Testis (tissue), 3 donors: ENCODE data around the gene EP400. TPM values are rescaled to one million over a fixed set of nuclear protein-coding genes. Genes with fewer than 3 reads are reported as not detected.

Source experiments
- DNase-seq: peaks from one replicate; pipeline ENCODE4 v3.0.0-alpha.2; 2019
- H3K27ac ChIP-seq, 2 donors: fragments of 200-600 bp; sonication (generic); one replicate each; pipeline ENCODE4 v1.5.1; 2019
- H3K27me3 ChIP-seq: fragments of 200-600 bp; sonication (generic); one replicate; pipeline ENCODE4 v1.5.1; 2019
- H3K36me3 ChIP-seq: fragments of 200-600 bp; sonication (generic); one replicate; pipeline ENCODE4 v1.5.1; 2017; ENCODE audit warnings: low read depth; ENCODE audit errors: missing control alignments
- H3K4me1 ChIP-seq: fragments of 200-600 bp; sonication (generic); one replicate; pipeline ENCODE4 v1.5.1; 2019
- H3K4me3 ChIP-seq, 2 donors: fragments of 200-600 bp; sonication (generic); one replicate each; pipeline ENCODE4 v1.5.1; 2017 to 2019
- H3K9me3 ChIP-seq: fragments of 200-600 bp; sonication (generic); one replicate; pipeline ENCODE4 v1.5.1; 2017
- POLR2A ChIP-seq: fragments of 450-650 bp; IDR thresholded peaks from one replicate; pipeline ENCODE4 v1.6.1; 2017; ENCODE audit warnings: antibody characterized with exemption, mild to moderate bottlenecking, moderate library complexity
- WGBS, 2 donors: methylation state at CpG; one replicate each; pipeline ENCODE4 v1.1.5; 2018; 5-methylcytosine and 5-hydroxymethylcytosine counted together
- intact Hi-C: fragments of 100-400 bp; cut with DNase I; formaldehyde crosslinking; loops from one replicate; pipeline ENCODE4 v1.15.1; 2023; ENCODE audit warnings: low total_unique reads
- polyA plus RNA-seq: library from polyadenylated mRNA; stranded (reverse); fragments of 350-450 nt; fragmentation: Illumina TruSeq; extraction: RNeasy Lipid Tissue Mini Kit (QIAGEN cat#74804); gene quantifications from one replicate; pipeline ENCODE4 v1.2.3, GENCODE V29; 2014; ENCODE audit warnings: low read depth, low replicate concordance; ENCODE audit not compliant: insufficient read depth
- total RNA-seq, 2 donors: library from RNA; depleted of rRNA; stranded (reverse); fragments of >200 nt; gene quantifications; one replicate each; pipeline ENCODE4 v1.2.3, GENCODE V29; 2016
- TF ChIP-seq, protein P1 (sequence below), 3 experiments: fragments of 450-650 bp in 2 of 3; fragments of 200-600 bp in 1 of 3; sonication (generic) in 1 of 3; IDR thresholded peaks; one replicate each; pipeline ENCODE4 v1.5.1; 2016 to 2019; ENCODE audit warnings: antibody characterized with exemption in 3 of 3, mild to moderate bottlenecking in 2 of 3, moderate library complexity in 1 of 3

The EP400 gene
- total and polyA plus RNA-seq, 3 donors from 2014 or later: 44.2 to 83.0 (median 69.4) TPM

DNA sequence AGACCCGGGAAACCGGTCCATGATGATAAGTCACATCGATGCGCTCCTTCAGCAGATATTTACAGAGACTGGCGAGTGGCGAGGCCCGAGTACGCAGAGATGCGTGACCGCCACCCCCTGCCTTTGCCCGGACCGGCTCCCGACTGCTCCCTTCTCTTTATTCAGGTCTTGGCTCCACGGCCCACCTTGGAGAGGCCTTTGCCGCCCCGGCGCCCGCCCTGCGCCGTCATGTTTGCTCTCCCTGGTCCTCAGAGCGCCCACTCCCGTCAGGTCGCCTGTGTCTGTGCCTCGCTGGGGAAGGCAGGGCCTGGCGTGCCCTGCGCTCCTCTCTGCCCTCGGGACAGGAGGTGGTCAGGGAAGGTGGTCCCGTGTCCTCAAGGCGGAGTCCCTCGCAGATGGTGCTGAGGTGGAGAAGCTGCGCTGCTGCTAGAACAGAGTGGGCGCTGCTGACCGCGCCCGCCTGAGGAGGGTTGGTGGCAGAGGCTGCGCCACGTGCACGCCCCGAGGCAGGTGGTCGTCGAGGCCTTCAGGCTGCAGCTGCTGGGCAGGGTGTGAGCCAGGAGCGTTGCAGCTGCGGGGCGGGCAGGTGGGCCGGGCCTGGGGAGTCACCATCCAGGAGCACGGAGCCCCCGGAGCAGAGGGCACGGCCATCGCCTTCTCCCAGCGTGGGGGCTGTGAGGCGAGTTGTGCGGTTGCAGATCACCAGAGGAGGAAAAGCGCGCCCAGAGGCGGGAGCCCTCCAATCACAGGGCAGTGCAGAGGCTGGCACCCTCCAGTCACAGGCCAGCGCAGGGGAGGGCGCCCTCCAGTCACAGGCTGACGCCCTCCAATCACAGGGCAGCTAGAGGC, 167.2 kb downstream of the EP400 start:
- WGBS, 2 donors: 55 to 82% methylated on average over 31 to 58 of the region's 58 CpGs
- peak; percentile 12 for DNase-seq
- intact Hi-C loops: no loop called here

DNA sequence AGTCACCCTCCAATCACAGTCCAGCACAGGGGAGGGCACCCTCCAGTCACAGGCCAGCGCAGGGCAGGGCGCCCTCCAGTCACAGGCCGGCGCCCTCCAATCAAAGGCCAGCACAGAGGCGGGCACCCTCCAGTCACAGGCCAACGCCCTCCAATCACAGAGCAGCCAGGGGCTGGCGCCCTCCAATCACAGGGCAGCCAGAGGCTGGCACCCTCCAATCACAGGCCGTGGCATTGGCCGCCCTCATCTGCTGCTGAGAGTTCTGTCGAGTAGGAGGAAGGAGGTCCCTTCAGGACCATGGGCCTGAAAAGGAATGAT, 167.8 kb downstream of the EP400 start:
- Histone ChIP-seq H3K4me3 (peak overlapping the region in 1 of 2 donors; percentile 53), H3K27ac (no peak overlapping the region), H3K27me3 (no peaks in the 10 kb centered on the region), H3K36me3 (no peaks in the 10 kb centered on the region), H3K4me1 (no peaks in the 10 kb centered on the region), H3K9me3 (no peaks in the 10 kb centered on the region)
- WGBS, 2 donors: 67 to 72% methylated on average over 4 to 10 of the region's 10 CpGs
- peak; percentile 84 for DNase-seq
- intact Hi-C loops: no loop called here
- TF ChIP-seq, protein P1, sequence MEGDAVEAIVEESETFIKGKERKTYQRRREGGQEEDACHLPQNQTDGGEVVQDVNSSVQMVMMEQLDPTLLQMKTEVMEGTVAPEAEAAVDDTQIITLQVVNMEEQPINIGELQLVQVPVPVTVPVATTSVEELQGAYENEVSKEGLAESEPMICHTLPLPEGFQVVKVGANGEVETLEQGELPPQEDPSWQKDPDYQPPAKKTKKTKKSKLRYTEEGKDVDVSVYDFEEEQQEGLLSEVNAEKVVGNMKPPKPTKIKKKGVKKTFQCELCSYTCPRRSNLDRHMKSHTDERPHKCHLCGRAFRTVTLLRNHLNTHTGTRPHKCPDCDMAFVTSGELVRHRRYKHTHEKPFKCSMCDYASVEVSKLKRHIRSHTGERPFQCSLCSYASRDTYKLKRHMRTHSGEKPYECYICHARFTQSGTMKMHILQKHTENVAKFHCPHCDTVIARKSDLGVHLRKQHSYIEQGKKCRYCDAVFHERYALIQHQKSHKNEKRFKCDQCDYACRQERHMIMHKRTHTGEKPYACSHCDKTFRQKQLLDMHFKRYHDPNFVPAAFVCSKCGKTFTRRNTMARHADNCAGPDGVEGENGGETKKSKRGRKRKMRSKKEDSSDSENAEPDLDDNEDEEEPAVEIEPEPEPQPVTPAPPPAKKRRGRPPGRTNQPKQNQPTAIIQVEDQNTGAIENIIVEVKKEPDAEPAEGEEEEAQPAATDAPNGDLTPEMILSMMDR (IDR thresholded peaks at IDR 0.05): no peak
- TF ChIP-seq POLR2A: no peak

More for the DNA sequence above, 167.2 kb downstream of the EP400 start:
- Histone ChIP-seq H3K4me3 (peak overlapping the region; percentile 39 to 53), H3K27me3 (no peaks in the 10 kb centered on the region), H3K36me3 (no peaks in the 10 kb centered on the region), H3K27ac (no peak overlapping the region), H3K4me1 (peaks cover 2% of the 10 kb centered on the region), H3K9me3 (no peaks in the 10 kb centered on the region)
- TF ChIP-seq, protein P1 (IDR thresholded peaks at IDR 0.05): no peak
- no peak for TF ChIP-seq POLR2A

DNA sequence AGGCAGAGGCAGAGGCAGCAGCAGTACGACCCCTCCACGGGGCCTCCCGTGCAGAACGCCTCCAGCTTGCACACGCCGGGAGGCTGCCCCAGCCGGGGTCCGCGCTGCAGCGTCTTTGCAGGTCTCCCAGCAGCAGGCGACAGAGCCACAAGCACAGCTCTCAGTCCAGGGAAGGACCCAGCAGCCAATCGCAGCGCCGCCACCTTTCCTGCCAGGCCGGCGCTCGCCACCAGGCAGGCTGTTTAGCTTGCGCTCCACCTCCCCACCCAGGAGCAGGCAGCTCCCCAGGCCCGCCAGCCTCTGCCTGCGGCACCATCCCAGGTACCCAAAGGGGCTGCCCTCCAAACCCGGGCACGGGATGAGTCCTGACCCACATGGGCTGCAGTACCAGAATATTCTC, 169.1 kb downstream of the EP400 start:
- TF ChIP-seq, protein P1 (IDR thresholded peaks at IDR 0.05): no peak
- TF ChIP-seq POLR2A: no peak
- Histone ChIP-seq H3K4me3 (peak overlapping the region in 1 of 2 donors; percentile 10), H3K9me3 (no peaks in the 10 kb centered on the region), H3K36me3 (no peaks in the 10 kb centered on the region), H3K4me1 (no peaks in the 10 kb centered on the region), H3K27me3 (no peaks in the 10 kb centered on the region), H3K27ac (no peak overlapping the region)
- intact Hi-C loops: no loop called here
- DNase-seq: peak; percentile 8
- WGBS, 2 donors: 32 to 78% methylated on average over 10 to 22 of the region's 22 CpGs

DNA sequence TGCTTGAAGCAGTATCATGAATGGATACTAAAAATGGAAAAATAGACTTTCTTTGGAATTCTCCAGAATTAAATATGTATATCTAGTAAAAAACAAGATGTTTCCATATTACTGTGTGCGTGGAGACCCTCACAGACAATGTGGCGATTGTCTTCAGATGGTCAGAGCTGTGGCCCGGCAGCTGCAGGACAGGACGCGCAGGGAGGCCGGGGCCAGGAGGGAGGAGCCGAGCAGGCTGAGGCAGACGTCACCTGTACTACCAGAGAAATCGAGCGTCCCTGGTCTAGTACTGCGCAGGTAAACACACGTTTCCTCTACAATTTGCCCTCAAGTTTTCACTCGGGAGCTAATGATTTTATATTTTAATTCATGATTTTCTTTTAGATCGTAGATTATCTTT, 171.5 kb downstream of the EP400 start:
- 92 to 95% methylated on average over 14 of the region's 14 CpGs for WGBS, 2 donors

More for the DNA sequence above, 171.5 kb downstream of the EP400 start:
- no peaks in the 10 kb centered on the region for H3K36me3 ChIP-seq
- intact Hi-C loops: no loop called here
- H3K4me3 ChIP-seq: no peak overlapping the region
- TF ChIP-seq POLR2A: no peak
- TF ChIP-seq, protein P1 (IDR thresholded peaks at IDR 0.05): no peak
- H3K27me3 ChIP-seq: no peaks in the 10 kb centered on the region
- DNase-seq: no peak
- H3K4me1 ChIP-seq: no peaks in the 10 kb centered on the region
- no peak overlapping the region for H3K27ac ChIP-seq
- no peaks in the 10 kb centered on the region for H3K9me3 ChIP-seq
